Stimulated activated CD8-positive, alpha-beta memory T cell treated with anti-CD3 and anti-CD28 coated beads, Interleukin-15, amount 100 ng/mL, for 24 hours (primary cell): ENCODE measurements around the gene SP6.
A peak's percentile ranks its signal among the peaks of the same experiment; 100 is the strongest.

Experiments
- DNase-seq: peaks from one replicate; pipeline ENCODE4 v3.0.0-alpha.2; 2020; ENCODE audit warnings: low read depth

The SP6 gene

DNA sequence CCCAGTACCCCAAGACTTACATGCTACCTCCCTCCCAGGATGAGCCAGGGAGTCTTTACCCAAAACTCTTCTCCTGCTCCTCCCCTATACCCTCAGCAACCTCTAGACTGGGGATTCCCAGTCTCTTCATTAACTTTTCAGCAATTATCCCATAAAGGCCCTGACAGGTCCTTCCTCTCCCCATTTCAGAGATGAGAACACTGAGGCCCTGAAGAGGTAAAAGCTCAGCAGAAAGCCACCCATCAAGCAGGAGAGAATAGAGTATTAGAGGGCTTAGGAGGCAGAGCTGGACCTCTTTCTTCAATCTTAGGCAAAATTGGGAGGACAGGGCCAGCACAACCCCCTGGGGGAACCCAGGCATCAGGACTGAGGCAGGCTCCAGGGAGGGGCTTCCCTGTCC, 5.9 kb upstream of the SP6 start:
- DNase-seq: no peak

DNA sequence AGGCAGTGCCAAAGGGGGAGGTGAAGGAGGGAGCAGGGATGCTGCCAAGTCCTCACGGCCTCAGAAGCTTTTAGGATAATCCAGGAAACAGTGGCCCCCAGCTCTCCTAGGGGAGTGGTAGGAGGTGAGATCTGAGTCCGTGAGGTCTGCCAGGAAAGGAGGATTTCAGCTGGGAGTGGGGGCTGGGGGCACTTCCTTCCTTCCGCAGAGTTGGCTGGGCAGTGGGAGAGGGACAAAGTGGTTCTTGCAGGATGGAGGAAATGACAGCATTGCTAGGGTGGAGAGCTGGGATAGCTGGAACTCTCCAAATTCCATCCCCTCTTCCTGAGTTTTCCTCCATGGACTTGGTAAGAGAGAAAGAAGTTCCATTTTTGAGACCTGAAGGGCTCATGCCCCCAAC, 4.8 kb upstream of the SP6 start:
- DNase-seq: no peak

DNA sequence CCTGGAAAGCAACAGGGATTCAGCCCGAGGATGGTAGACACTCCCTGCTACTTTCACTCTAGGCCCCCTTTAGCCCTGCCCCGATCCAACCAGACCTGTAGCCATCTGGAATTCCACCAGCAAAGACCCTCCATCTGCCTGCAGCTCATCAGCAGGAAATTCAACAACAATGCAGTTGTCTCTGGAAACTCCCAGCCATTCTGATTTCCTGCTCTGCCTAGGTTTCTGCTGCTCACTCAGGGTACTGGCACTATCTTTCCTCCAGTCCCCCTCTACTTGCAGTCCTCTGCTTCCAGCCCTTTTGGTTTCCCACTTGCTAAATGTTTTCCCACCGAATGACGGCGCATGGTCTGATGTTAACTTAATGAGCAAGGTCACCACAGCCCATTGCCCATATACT, 2.7 kb upstream of the SP6 start:
- no peak for DNase-seq

DNA sequence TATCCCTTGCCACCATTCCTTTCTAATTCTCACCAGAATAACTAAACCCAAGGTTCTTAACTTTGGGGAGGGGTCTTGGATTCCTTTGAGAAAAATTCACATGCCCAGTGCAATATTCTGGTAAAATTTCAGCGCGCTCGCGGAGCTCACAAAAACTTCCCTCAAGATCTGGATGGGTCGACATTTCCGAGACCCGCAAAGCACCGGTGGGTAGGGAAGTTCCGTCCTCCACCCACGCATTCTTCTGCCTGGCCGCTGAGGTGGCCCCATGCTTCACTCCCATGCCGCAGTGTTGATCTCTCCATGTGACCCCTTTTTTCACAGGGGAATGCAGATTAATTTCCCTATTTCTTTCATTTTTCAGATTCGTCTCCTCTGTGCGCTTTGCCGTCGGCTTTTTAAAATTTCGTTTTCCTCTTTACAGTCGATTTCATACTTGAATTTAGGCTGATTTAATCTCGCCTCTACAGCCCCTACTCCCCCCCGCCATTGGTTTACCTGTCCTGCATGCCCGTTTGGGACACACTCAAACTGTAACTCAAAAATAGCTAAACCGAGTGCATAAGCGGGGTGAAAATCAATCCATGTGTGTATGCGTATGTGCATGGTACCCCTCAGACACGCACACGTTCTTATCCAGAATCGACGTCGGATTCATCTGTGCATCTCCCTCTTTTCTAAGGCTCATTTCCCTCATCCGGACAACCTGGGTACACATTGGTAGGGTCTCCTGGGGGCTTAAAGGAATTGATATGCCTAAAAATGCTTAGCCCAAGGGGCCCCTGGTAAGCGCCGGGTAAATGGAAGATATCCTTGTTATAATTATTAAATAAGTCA, 1.4 kb upstream of the SP6 start:
- no peak for DNase-seq

DNA sequence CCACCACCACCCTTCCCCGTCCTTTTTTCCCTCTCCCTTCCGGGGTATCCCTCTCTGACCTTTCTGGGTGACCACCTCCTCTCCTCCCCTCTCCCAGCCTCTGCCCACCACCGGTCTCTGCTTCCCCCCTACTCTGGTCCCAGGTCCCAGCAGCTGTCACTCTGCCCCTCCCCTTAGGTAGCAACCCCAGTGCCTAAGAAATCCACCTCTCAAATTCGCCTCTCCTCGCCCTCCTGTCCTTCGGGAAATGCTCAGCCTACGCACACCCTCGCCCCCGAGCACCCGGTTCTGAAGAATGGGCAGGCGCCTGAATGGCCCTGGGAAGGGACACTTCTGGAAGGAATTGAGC, 775 bp upstream of the SP6 start:
- no peak for DNase-seq

DNA sequence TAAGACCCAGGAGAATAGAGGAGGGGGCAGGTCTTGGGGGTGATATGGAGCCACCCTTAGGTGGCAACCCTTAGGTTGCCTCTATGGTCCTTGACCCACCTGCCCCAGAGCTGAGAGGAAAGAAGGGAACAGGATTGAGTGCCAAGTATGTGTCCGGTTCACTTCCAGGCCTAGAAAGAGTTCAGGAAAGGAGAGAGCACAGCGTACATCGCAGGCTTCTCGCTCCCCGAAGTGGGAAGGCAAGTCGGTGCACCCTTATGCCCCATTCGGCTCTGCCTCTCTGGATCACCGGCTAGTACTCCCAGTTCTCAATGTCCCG, 631 bp downstream of the SP6 start:
- no peak for DNase-seq

DNA sequence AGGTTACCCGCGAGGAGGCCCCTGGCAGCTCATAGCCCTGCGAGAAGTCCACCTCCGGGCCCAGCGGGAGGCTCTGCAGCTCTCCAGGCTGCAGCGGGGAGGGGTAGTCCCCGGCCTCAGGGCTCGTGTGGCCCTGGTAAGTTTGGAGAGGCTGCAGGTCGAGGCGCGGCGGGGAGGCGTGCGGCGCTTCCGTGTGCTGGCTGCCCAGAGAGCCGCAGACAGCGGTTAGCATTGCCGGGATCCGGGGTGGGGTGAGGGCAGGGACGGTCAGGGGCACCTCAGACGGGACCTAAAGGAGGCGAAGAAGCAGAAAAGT, 2.8 kb downstream of the SP6 start:
- DNase-seq: no peak

DNA sequence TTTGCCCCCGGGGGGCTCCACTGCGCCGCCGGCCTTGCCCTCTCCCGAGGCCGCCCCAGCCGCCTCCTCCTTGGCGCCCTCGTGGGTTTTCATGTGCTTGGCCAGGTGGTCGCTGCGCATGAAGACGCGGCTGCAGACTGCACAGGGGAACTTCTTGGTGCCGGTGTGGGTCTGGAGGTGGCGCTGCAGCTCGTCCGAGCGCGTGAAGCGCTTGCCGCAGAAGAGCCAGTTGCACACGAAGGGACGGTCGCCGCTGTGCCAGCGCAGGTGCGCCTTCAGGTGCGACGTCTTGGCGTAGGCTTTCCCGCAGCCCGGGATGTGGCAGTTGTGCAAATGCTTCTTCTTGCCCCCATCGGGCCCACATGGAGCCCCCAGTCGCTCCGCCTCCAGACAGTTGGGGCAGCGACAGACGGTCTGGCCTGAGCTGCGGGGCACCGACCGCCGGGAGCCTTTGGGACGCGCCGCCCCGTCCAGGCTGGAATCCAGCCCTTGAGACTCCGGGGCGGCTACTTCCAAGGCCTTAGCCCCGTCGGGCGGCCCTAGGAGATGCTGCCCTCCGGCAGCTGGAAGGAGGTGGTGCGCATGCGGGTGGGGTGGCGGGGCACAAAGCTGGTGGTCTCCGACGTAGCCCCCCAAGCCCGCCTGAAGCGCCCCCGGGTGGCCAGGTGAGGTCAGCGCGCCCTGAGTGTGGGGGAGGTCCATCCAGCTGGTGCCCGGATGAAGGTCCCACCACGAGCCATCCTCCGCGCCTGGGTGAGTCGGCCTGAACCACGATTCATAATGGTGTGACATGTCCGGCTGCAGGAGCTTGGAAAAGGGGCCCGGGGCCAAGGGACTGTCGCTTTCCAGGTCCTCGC, 3.4 kb downstream of the SP6 start:
- no peak for DNase-seq

DNA sequence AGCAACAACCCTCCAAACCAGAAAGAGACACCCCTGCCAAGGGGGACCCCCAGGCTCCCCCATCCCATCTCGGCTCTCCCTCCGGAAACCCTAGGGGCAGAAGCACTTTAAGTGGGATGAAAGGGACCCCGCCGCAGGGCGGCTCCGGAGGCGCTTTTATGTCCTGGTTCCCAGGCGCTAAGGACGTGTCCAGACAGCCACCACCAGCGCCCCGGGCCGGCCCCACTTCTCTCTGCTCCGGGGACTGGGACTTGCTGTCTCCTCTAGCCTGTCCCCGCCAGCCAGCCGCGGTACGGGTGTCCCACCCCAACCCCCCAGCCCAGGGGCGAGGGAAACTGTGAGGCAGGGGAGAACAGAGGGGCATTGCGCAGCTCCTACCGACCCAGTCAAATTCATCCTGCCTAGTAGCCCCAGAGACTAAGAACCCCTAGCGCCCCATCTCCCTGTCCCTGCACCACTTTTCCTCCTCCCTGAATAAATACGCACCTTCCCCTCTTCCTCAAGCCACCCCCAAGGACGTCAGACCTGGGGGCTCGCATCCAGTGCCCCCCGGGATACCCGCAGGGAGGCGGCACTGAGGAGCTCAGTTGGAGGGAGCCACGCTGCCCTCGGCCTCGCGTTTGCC, 4.1 kb downstream of the SP6 start:
- DNase-seq: no peak

DNA sequence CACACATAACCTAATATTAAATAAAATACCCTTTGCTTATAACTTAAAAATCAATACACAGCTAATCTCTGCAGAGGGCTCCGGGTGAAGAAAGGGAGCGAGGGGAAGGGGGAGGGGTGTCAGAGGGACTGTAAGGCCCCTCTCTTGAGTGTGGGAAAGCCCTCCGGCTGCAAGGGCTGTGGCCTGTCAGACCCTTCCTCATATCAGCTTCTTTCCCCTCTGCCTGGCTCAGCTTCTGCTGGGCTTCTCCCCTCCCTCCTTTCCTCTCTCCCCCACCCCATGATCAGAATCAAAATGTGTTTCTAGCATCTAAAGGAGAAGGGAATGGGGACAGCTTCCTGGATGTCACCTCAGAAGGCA, 5.3 kb downstream of the SP6 start:
- DNase-seq: no peak

DNA sequence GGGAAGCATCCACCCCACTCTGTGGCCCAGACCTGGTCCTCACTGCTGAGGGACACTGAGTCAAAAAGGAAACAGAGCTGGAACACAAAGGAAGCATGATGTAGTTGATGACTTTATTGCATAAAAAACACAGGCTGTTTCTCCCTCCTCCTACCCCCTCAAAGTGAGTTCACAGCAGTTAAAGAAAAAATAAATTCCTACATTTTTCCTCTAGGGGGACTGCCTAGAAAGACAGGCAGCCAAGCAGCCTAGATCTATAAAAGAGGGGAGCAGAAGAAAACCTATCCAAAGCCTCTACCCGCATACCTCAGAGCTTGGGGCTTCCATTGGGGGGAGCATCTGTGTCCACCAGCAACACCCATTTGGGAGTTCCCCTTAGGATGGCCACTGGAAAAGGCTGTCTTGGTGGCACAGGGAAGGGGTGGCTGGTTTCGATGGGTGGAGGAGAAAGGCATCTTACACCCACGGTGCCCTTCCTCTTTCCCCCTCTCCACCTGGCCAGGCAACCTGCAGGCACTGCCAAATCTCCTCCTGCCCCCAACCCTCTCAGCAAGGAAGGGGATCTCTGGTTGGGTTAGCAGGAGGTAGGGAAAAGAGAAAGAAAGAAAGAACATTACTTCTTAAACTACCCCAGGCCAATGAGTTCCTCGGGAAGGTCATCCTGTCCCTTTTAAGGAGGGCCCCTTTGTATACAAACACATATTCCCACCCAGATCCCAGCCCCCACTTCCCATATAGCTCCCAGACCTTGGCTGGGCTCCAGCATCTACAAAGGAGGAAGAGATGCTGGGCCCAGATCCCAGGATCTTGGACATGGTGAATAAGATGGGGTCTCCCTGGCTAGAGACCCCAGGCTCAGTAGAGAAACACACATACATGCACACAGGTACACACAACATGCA, 5.9 kb downstream of the SP6 start:
- no peak for DNase-seq

DNA sequence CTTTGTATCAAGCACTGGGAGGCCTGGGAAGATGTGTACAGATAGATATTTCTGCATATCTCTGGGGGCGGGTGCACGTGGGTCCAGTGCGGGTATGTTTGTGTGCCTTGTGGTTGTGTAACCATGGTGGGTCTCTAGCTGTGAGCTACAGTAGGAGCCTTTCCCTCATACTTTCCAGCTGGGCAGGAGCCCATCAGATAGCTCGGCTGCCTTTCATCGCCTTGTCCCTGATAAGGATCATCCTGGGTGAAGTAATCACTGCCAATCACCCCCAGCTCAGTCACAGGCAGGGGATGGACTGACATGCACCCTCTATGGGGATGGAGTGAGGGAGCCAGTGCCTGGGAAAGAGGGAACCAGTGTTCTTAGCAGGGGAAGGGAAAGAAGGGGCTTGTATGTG, 6.7 kb downstream of the SP6 start:
- DNase-seq: no peak

DNA sequence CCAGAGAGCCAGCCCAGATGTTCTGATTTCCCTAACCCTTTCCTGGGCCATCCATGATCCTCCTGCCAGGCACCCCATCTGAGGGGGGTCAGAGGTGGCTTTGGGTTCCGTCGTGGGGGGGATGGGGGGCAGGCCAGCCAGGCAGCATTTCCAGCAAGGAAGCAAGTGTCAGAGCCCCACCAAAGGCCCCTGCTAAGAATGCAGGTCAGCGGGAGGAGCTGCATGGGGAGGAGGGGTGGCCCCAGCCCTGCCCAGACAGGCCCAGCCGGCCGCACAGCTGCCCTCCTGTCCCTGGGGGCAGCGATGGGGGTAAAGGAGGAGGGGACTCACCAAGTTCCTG, 7.6 kb downstream of the SP6 start:
- no peak for DNase-seq

DNA sequence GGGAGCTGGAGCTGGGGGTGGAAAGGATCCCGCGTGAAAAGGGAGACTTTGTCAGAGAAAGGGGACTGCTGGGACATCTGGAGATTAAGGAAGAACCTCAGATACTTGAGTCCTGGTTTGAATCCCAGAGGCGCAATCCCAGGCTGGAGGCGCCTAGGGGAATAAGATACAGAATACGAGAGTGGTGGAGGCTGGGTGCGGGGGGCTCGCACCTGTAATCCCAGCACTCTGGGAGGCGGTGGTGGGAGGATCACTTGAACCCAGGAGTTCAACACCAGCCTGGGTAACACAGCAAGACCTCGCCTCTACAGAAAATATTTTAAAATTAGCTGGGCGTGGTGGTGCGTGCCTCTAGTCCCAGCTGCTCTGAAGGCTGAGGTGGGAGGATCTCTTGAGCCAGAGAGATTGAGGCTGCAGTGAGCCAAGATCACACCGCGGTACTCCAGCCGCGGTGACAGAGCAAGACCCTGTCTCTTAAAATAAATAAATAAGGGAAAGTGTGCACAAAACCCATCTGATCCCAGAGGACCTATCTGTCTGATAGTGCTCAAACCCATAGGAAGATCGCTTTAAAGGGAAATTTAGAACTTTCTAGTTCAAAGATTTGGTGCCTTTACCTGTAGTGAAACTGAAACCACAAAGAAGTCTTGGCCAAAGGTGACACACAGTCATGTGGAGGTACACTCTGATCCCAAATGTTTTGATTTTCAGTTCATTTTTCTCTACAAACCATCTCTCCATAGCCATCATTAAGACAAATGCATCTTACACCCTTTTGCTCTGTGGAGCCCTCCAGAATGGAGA, 9.3 kb downstream of the SP6 start:
- DNase-seq: no peak

DNA sequence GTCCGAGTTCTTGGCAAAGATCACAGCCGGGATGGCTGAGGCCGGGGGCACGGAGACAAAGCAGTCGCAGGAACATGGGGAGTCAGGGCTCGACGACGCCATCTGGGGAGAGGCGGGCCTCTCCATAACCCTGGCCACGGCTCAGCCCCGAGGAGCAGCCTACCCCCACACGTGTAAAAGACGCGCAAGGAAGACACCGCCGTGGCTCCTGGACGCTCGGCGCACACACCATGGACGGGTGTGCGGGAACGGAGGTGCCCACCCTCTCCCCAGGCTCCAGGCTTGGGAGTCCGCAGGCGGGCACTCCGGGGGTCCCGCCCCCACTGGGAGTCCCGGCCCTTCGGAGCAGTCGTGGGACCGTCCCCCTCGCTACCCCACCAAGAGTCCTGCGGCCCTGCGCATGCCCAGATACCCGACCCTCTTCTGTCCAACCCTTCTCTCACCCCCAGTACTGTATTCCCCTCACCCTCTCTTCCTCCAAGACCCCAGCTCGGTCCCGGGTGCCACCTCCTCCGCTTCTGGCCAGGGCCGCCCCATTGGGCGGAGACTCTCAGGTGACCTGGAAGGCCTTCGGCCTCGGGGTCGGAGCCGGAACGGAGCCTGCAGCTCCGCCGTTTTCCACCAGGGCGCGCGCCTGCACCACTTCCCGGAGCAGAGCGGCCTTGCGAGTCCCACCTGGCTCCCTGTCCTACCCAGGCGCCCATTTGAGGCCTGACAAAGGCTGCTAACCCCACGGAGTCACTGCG, 10.0 kb downstream of the SP6 start, which contains the start of gene SCRN2:
Gene SCRN2 (minus strand): TSS at position 532 of the 746 bp plus-strand sequence. CDS start 430 bp downstream, at position 102.
- DNase-seq: peak; percentile 89

DNA sequence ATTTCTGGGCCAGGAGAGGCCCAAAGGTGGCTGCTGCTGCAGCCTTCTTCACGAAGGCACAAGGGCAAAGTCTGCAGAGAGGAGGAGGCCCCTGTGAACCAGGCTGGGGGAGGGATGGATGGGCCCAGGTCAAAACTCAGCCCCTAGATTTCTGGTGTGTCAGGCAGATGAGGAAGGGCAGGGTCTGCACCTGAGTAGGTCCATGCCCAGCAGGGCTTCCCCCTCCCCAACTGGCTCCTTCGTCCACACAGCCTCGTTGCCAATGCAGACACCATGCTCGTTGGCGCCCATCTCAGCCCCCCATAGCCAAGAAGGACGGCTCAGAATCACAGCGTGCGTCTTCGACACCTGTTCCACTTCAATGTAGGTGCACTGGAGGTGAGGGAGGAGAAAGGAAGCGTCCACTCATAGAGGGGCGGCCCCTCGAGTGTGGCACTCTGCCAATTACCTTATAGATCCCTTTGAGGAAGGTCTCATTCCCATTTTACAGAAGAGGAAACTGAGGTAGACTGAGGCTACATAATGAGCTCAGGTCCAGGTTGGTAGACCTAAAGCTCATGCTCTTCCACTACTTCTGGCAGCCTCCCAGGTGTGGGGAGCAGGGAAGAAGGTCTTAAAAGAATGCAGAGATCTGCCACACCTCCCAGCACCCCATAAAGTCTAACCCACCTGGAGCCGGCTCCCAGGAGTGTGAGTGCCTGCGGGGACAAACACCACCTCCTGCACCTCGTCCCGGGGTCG, 10.8 kb downstream of the SP6 start:
- no peak for DNase-seq

DNA sequence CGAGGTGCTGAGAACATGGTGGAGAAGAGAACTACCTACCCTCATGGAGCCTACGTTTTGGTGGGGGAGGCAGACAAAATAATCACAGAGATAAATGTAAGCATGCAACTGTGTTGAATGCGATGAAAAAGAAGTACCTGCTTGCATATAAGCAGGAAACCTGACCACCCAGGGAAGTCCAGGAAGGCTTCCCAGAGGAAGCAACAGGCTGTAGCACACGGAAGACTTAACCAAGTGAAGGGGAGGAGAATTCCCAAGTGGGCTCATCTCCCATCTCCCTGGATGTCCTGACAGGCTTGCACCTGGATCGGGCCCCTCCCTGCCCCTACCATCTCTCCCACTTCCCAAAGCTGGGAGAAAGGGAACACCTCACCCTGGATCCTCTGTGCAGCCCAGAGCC, 11.9 kb downstream of the SP6 start:
- no peak for DNase-seq

DNA sequence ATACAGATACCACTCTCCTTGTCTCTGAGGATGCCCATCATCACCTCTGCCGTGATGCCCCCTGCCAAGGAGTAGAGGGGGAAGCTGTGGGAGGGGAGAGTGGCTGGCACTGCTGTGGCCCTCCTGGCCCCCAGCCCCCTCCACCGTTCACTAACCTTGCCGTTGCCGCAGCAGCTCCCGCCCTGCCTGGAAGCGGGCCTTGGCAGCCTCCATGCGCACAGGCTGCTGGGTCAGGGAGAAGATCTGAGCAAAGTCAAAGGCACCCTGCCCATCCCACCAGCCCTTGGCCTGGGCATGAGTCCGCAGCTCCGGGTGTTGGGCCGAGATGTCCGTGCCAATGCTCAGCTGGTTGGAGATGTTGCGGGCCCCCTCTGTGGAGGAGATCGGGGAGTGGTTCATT, 12.3 kb downstream of the SP6 start:
- no peak for DNase-seq

DNA sequence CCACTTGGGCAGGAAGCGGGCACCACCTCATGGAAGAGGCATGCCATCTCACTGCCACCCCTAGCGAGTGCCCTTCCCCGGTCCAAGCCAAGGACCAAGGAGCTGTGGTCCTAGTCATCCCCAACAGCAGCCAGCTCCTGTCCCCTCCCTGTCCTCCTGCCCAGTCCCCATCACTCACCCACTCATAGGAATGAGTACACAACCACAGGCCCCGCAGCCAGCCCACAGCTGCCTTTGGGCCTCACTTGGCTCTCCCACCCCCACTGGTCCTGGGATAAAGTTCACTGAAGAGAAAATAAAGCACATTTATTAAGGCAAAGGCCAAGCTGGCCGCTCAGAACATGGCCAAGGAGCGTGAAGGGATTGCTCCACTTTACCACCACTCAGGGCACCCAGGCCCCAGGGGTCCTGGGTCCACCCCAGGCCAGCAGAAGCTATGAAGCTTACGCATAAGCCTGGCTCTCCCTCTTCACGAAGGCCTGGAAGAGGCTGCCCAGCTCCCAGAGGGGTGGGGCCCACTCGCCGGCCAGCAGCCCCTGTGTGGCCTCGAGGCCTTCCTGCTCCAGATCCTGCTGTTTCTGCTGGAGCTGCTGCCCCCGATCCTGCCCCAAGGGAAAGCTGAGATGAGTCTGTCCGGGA, 13.4 kb downstream of the SP6 start:
- DNase-seq: no peak

DNA sequence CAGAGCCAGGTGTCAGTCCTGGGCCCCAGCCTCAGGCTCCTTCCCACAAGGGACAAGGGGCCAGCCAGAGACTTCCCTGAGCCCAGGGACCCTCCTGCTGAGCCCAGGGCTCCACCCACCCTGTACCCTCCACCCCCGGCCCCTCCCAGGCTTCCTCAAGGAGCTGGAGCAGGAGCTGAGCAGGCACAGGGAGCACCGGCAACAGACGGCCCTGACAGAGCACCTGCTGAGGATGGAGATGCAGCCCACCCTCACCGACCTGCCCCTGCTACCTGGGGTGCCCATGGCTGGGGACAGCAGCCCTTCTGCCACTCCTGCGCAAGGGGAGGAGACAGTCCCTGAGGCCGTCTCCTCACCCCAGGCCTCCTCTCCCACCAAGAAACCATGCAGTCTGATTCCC, 14.4 kb downstream of the SP6 start:
- no peak for DNase-seq
